Measurements from ENCODE around the gene TMEM52. TPM values are rescaled to one million over a fixed set of nuclear protein-coding genes. Genes with fewer than 3 reads are reported as not detected.

Gene TMEM52
- total RNA-seq, 1 experiment from 2014 or later = 9.6 TPM

DNA sequence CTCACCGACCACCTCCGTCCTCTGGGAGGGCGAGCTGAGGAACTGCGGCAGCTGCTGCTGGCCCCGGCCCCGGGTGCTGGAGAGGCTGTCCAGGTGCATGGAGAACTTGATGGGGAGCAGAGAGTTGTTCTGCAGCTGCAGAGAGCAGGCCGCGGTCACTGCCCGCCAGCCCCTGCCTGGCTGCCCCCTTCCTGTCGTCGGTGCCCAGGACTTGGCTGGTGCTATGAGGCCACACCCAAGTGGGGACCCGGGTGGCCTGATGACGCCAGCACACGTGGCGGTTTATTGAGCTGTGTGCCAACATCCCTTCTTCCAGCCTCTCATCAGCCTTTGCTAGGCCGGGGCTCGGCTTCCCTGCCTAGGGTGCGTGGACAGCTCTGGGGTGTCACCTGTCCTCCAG lies 5.3 kb upstream of the TMEM52 start:
- Mint-ChIP-seq H3K4me3 (no peak overlapping the region), H3K36me3 (ENCODE audit: insufficient read depth in 1 of 3, low read depth in 3 of 3) (no peaks in the 10 kb centered on the region), H3K9me3 (peaks cover 5% of the 10 kb centered on the region in 2 experiments; a peak in 2 of 5 replicates), H3K4me1 (peaks cover 0 to 4% of the 10 kb centered on the region in 2 experiments; a peak in 2 of 4 replicates), H3K27ac (no peak overlapping the region), H3K27me3 (ENCODE audit: low read depth) (peaks cover 4% of the 10 kb centered on the region)
- H4K91ac ChIP-seq (ENCODE audit: insufficient read length, low read depth, low read length) = no peak overlapping the region
- H3K14ac ChIP-seq (ENCODE audit: insufficient read depth, low read length) = no peak overlapping the region
- H3K9ac ChIP-seq (ENCODE audit: extremely low read depth, insufficient read length, low read length) = no peak overlapping the region
- no peak overlapping the region for H2BK12ac ChIP-seq (ENCODE audit: insufficient read length, low read depth, low read length)
- no peaks in the 10 kb centered on the region for H3K79me1 ChIP-seq (ENCODE audit: insufficient read depth, low read depth, low read length, poor library complexity, severe bottlenecking)
- no peak overlapping the region for H2BK5ac ChIP-seq (ENCODE audit: insufficient read length, low read length)
- no peaks in the 10 kb centered on the region for H4K20me1 ChIP-seq (ENCODE audit: control insufficient read depth, insufficient read depth, insufficient read length)
- H3K56ac ChIP-seq (ENCODE audit: insufficient read length, low read depth, low read length) = no peak overlapping the region
- no peaks in the 10 kb centered on the region for H3K23me2 ChIP-seq (ENCODE audit: insufficient read length, low read depth, low read length, poor library complexity, severe bottlenecking)
- H2BK120ac ChIP-seq (ENCODE audit: low read depth, low read length, poor library complexity, severe bottlenecking) = no peak overlapping the region
- H3T11ph ChIP-seq (ENCODE audit: low read length) = no peak overlapping the region
- H2BK20ac ChIP-seq (ENCODE audit: low read depth, low read length, poor library complexity, severe bottlenecking) = no peak overlapping the region
- no peak overlapping the region for H4K5ac ChIP-seq (ENCODE audit: insufficient read length, low read depth, low read length)
- H3K4ac ChIP-seq (ENCODE audit: low read depth, low read length) = no peak overlapping the region
- peak; percentile 25 for DNase-seq
- WGBS (ENCODE audit: extremely low coverage, insufficient read length, low lambda C conversion rate) = no CpG with 5 or more reads among the region's 18 CpGs
- no peaks in the 10 kb centered on the region for H3K27me3 ChIP-seq (ENCODE audit: insufficient read depth, low read length)
- no peak overlapping the region for H3K18ac ChIP-seq (ENCODE audit: insufficient read length, low read depth, low read length)
- H3K79me2 ChIP-seq (ENCODE audit: insufficient read depth, low read length) = no peaks in the 10 kb centered on the region
- TF ChIP-seq, protein P1, sequence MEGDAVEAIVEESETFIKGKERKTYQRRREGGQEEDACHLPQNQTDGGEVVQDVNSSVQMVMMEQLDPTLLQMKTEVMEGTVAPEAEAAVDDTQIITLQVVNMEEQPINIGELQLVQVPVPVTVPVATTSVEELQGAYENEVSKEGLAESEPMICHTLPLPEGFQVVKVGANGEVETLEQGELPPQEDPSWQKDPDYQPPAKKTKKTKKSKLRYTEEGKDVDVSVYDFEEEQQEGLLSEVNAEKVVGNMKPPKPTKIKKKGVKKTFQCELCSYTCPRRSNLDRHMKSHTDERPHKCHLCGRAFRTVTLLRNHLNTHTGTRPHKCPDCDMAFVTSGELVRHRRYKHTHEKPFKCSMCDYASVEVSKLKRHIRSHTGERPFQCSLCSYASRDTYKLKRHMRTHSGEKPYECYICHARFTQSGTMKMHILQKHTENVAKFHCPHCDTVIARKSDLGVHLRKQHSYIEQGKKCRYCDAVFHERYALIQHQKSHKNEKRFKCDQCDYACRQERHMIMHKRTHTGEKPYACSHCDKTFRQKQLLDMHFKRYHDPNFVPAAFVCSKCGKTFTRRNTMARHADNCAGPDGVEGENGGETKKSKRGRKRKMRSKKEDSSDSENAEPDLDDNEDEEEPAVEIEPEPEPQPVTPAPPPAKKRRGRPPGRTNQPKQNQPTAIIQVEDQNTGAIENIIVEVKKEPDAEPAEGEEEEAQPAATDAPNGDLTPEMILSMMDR (conservative IDR thresholded peaks at IDR 0.05) = no peak
- no peak overlapping the region for H2AFZ ChIP-seq (ENCODE audit: low read length)
- no peak overlapping the region for H3K23ac ChIP-seq (ENCODE audit: insufficient read length, low read depth, low read length)
- H3K27ac ChIP-seq (ENCODE audit: insufficient read length, low read depth, low read length) = no peak overlapping the region
- H3K4me2 ChIP-seq (ENCODE audit: insufficient read depth, insufficient read length, low read length) = no peak overlapping the region
- H3K9me3 ChIP-seq (ENCODE audit: control insufficient read depth, low read depth, low read length) = no peaks in the 10 kb centered on the region
- no peak overlapping the region for H2AK5ac ChIP-seq (ENCODE audit: insufficient read length, low read length)
- H3K4me1 ChIP-seq (ENCODE audit: insufficient read depth, low read length) = no peaks in the 10 kb centered on the region
- H2BK15ac ChIP-seq (ENCODE audit: low read depth, low read length) = no peak overlapping the region
- H4K8ac ChIP-seq (replicated peaks; ENCODE audit: insufficient read length, low read depth, low read length) = no peak overlapping the region

All from H9 (cell line).